ENCODE data around the gene PKD1L1.

DNA sequence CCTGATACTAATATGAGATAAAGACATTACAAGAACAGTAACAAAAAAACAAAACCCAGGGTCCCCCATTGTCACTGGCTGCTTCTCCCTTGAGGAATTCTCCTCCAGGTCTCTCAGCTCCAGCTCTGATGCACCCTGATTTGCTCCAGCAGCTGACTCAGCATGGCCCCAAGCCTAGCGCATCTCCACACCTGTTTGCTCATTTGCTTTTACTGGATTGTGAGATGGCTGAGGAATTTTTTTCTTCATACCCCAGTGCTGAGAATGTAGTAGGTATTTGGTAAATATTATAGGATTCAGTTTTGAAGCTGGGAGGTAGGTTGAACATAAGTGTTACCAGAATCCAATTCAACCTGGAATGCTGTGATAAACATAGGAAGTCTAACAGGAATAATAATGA lies 171.9 kb downstream of the PKD1L1 start:
- TF ChIP-seq PATZ1 (CRISPR knock-in tag; IDR thresholded peaks at IDR 0.05; ENCODE audit: borderline replicate concordance) (no peak), CREB5 (CRISPR knock-in tag; IDR thresholded peaks at IDR 0.05; ENCODE audit: low read depth) (no peak), ZFP30 (CRISPR knock-in tag; IDR thresholded peaks at IDR 0.05) (no peak), ZFP3 (CRISPR knock-in tag; IDR thresholded peaks at IDR 0.05) (no peak), ZNF70 (CRISPR knock-in tag; IDR thresholded peaks at IDR 0.05) (no peak), RARB (CRISPR knock-in tag; IDR thresholded peaks at IDR 0.05) (no peak), PPARA (CRISPR knock-in tag; IDR thresholded peaks at IDR 0.05; ENCODE audit: borderline replicate concordance) (no peak), ZC3H10 (CRISPR knock-in tag; IDR thresholded peaks at IDR 0.05) (no peak), ZNF8 (CRISPR knock-in tag; IDR thresholded peaks at IDR 0.05) (no peak)
- TF ChIP-seq, protein P1, sequence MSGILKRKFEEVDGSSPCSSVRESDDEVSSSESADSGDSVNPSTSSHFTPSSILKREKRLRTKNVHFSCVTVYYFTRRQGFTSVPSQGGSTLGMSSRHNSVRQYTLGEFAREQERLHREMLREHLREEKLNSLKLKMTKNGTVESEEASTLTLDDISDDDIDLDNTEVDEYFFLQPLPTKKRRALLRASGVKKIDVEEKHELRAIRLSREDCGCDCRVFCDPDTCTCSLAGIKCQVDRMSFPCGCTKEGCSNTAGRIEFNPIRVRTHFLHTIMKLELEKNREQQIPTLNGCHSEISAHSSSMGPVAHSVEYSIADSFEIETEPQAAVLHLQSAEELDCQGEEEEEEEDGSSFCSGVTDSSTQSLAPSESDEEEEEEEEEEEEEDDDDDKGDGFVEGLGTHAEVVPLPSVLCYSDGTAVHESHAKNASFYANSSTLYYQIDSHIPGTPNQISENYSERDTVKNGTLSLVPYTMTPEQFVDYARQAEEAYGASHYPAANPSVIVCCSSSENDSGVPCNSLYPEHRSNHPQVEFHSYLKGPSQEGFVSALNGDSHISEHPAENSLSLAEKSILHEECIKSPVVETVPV (CRISPR knock-in tag; IDR thresholded peaks at IDR 0.05), result no peak
- TF ChIP-seq, protein P2, sequence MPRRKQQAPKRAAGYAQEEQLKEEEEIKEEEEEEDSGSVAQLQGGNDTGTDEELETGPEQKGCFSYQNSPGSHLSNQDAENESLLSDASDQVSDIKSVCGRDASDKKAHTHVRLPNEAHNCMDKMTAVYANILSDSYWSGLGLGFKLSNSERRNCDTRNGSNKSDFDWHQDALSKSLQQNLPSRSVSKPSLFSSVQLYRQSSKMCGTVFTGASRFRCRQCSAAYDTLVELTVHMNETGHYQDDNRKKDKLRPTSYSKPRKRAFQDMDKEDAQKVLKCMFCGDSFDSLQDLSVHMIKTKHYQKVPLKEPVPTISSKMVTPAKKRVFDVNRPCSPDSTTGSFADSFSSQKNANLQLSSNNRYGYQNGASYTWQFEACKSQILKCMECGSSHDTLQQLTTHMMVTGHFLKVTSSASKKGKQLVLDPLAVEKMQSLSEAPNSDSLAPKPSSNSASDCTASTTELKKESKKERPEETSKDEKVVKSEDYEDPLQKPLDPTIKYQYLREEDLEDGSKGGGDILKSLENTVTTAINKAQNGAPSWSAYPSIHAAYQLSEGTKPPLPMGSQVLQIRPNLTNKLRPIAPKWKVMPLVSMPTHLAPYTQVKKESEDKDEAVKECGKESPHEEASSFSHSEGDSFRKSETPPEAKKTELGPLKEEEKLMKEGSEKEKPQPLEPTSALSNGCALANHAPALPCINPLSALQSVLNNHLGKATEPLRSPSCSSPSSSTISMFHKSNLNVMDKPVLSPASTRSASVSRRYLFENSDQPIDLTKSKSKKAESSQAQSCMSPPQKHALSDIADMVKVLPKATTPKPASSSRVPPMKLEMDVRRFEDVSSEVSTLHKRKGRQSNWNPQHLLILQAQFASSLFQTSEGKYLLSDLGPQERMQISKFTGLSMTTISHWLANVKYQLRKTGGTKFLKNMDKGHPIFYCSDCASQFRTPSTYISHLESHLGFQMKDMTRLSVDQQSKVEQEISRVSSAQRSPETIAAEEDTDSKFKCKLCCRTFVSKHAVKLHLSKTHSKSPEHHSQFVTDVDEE (CRISPR knock-in tag; IDR thresholded peaks at IDR 0.05), result no peak
